ENCODE data around the gene CDKN2AIPNL. TPM values are rescaled to one million over a fixed set of nuclear protein-coding genes. Genes with fewer than 3 reads are reported as not detected.

The CDKN2AIPNL gene
- total RNA-seq, 1 experiment from 2014 or later, result 63.0 TPM

- Histone ChIP-seq H3K27ac (ENCODE audit: low read depth, low read length) (peak overlapping the region; percentile 75; the same call in 1 of the 2 replicates), H3K9me3 (ENCODE audit: control insufficient read depth in 1 of 2, insufficient read depth in 1 of 2, low read depth in 1 of 2, low read length in 2 of 2) (no peaks in the 10 kb centered on the region), H3K9ac (ENCODE audit: low read length) (peak overlapping the region; percentile 73), H3K36me3 (ENCODE audit: control insufficient read depth in 1 of 2, insufficient read depth in 2 of 2, low read length in 2 of 2) (peaks cover 0 to 4% of the 10 kb centered on the region in 2 experiments; a peak in 1 of 4 replicates), H3K4me1 (ENCODE audit: control insufficient read depth in 1 of 2, insufficient read depth in 2 of 2, low read length in 2 of 2) (peaks cover 10 to 32% of the 10 kb centered on the region in 2 experiments), H3K27me3 (ENCODE audit: insufficient read depth, low read length) (no peaks in the 10 kb centered on the region), H3K4me3 (replicated peaks in 1 of 2; ENCODE audit: low read depth in 1 of 2, low read length in 2 of 2) (peak overlapping the region; percentile 70 to 98), H3K79me2 (ENCODE audit: insufficient read depth, low read length) (peaks cover 31% of the 10 kb centered on the region), H3K9me2 (ENCODE audit: insufficient read depth) (no peaks in the 10 kb centered on the region), H4K20me1 (ENCODE audit: insufficient read depth) (no peaks in the 10 kb centered on the region), H3K4me2 (ENCODE audit: low read length) (peak overlapping the region; percentile 98), H2AFZ (ENCODE audit: low read depth, low read length, poor library complexity, severe bottlenecking) (no peak overlapping the region)
- intact Hi-C loops (cut with micrococcal nuclease), result loop anchor here (1.0 to 5.0 kb wide), 3 partner anchors 56 to 116 kb away; no protein-coding TSS in a partner anchor
- DNase-seq (ENCODE audit: low read depth, low spot score) (no peak), ATAC-seq (no peak)
- TF ChIP-seq EZH2phosphoT487 (IDR thresholded peaks at IDR 0.05; ENCODE audit: borderline replicate concordance) (no peak), YY1 (IDR thresholded peaks at IDR 0.05; ENCODE audit: extremely low read depth, insufficient replicate concordance, low read depth, low read length) (no peak), EZH2 (IDR thresholded peaks at IDR 0.05) (no peak)
- BruUV-seq (replicated peaks), result no TSS peak
- RAD21 ChIA-PET (ENCODE audit: low non-redundant PET in 1 of 2, low total read pairs in 2 of 2, uncharacterized antibody in 2 of 2, unreplicated experiment in 2 of 2), result interaction anchor here (0.7 to 1.2 kb wide), 4 partner anchors 101 to 176 kb away, joined by 3 to 9 read pairs (median 4); no protein-coding TSS in a partner anchor
- POLR2A ChIA-PET, result interaction anchor here (0.8 to 1.4 kb wide), 3 partner anchors 15 to 101 kb away, joined by 3 to 5 read pairs (median 3); no protein-coding TSS in a partner anchor
- CTCF ChIA-PET, result interaction anchor here (0.7 to 2.0 kb wide), 6 partner anchors 10 to 176 kb away, joined by 5 to 12 read pairs (median 6); partner anchors contain the start of gene JADE2
These were observed 859 bp downstream of the CDKN2AIPNL start for GRCh38 chr5:134410822-134411221.

- H3K9me2 ChIP-seq (ENCODE audit: insufficient read depth), result no peaks in the 10 kb centered on the region
- no peaks in the 10 kb centered on the region for H3K9me3 ChIP-seq (ENCODE audit: control insufficient read depth in 1 of 2, insufficient read depth in 1 of 2, low read depth in 1 of 2, low read length in 2 of 2)
- H3K79me2 ChIP-seq (ENCODE audit: insufficient read depth, low read length), result peaks cover 31% of the 10 kb centered on the region
- no peak overlapping the region for H3K4me3 ChIP-seq (replicated peaks in 1 of 2; ENCODE audit: low read depth in 1 of 2, low read length in 2 of 2)
- no peak overlapping the region for H3K27ac ChIP-seq (ENCODE audit: low read depth, low read length)
- no peak overlapping the region for H3K4me2 ChIP-seq (ENCODE audit: low read length)
- H2AFZ ChIP-seq (ENCODE audit: low read depth, low read length, poor library complexity, severe bottlenecking), result no peak overlapping the region
- ChIA-PET CTCF (no interaction called here), POLR2A (interaction anchor here (0.9 kb wide), 1 partner anchor 57 kb away, joined by 3 read pairs; no protein-coding TSS in a partner anchor), RAD21 (ENCODE audit: low non-redundant PET in 1 of 2, low total read pairs in 2 of 2, uncharacterized antibody in 2 of 2, unreplicated experiment in 2 of 2) (no interaction called here)
- DNase-seq (ENCODE audit: low read depth, low spot score) (no peak), ATAC-seq (no peak)
- H3K4me1 ChIP-seq (ENCODE audit: control insufficient read depth in 1 of 2, insufficient read depth in 2 of 2, low read length in 2 of 2), result peaks cover 10 to 30% of the 10 kb centered on the region in 2 experiments
- H3K27me3 ChIP-seq (ENCODE audit: insufficient read depth, low read length), result no peaks in the 10 kb centered on the region
- BruUV-seq (replicated peaks), result no TSS peak
- H3K36me3 ChIP-seq (ENCODE audit: control insufficient read depth in 1 of 2, insufficient read depth in 2 of 2, low read length in 2 of 2), result peaks cover 0 to 4% of the 10 kb centered on the region in 2 experiments; a peak in 1 of 4 replicates
- intact Hi-C loops (cut with micrococcal nuclease), result no loop called here
- H3K9ac ChIP-seq (ENCODE audit: low read length), result no peak overlapping the region
- no peaks in the 10 kb centered on the region for H4K20me1 ChIP-seq (ENCODE audit: insufficient read depth)
- TF ChIP-seq ZBTB33 (IDR thresholded peaks at IDR 0.05; ENCODE audit: extremely low read depth, insufficient replicate concordance, low read length) (no peak), JUND (IDR thresholded peaks at IDR 0.05) (no peak), EZH2 (IDR thresholded peaks at IDR 0.05) (no peak), CBX3 (IDR thresholded peaks at IDR 0.05; ENCODE audit: low read depth) (no peak), RAD21 (IDR thresholded peaks at IDR 0.05; ENCODE audit: low read depth) (no peak), SIN3A (IDR thresholded peaks at IDR 0.05; ENCODE audit: low read depth) (no peak), EZH2phosphoT487 (IDR thresholded peaks at IDR 0.05; ENCODE audit: borderline replicate concordance) (no peak), SRF (IDR thresholded peaks at IDR 0.05; ENCODE audit: low read depth) (no peak), REST (IDR thresholded peaks at IDR 0.05; ENCODE audit: low read depth) (no peak), CEBPB (IDR thresholded peaks at IDR 0.05; ENCODE audit: low read depth) (no peak), EGR1 (IDR thresholded peaks at IDR 0.05; ENCODE audit: low read depth) (no peak), POLR2AphosphoS5 (IDR thresholded peaks at IDR 0.05; ENCODE audit: low read depth, low read length) (no peak), TCF7L2 (IDR thresholded peaks at IDR 0.05; ENCODE audit: borderline replicate concordance, extremely low read depth, insufficient read depth, insufficient read length) (no peak), ZFX (IDR thresholded peaks at IDR 0.05) (no peak)
These were observed 2.4 kb downstream of the CDKN2AIPNL start for GRCh38 chr5:134409321-134409720.
